IMR-90 (cell line): ENCODE data around the gene PDGFD. TPM values are rescaled to one million over a fixed set of nuclear protein-coding genes. Genes with fewer than 3 reads are reported as not detected.

Source experiments
- ATAC-seq: fragments of 200-7000 bp; cut with Tn5 transposase; 2 replicates; pipeline ENCODE4 v1.9.1; 2020; ENCODE audit warnings: low read depth, mild to moderate bottlenecking, moderate library complexity
- BruUV-seq: library from RNA; stranded (reverse); fragments of 400-500 nt; replicated peaks from 2 replicates; lab custom pipeline; 2021; lab: Mats Ljungman, UMichigan
- CTCF ChIA-PET: fragments of 300-600 bp; formaldehyde crosslinking; extraction: SDS; loops from one replicate; lab custom pipeline; 2021; ENCODE audit warnings: antibody characterized with exemption; lab: Yijun Ruan, JAX
- POLR2A ChIA-PET: fragments of 300-600 bp; sonication (Branson Sonifier 250); formaldehyde crosslinking; loops from one replicate; lab custom pipeline; 2022; ENCODE audit warnings: antibody characterized with exemption; ENCODE audit not compliant: unreplicated experiment; lab: Charles Lee
- DNase-seq: peaks from one replicate; pipeline ENCODE4 v3.0.0; 2013
- H2AFZ ChIP-seq: replicated peaks from 2 replicates; pipeline ENCODE3; 2013; ENCODE audit warnings: low read length, mild to moderate bottlenecking; ENCODE audit not compliant: poor library complexity
- H2AK5ac ChIP-seq: 2 replicates; pipeline ENCODE4 v1.6.1; 2013; ENCODE audit warnings: low read depth, low read length, inconsistent platforms
- H2AK9ac ChIP-seq: replicated peaks from 2 replicates; pipeline ENCODE3; 2013; ENCODE audit warnings: mild to moderate bottlenecking, low read depth, low read length, moderate library complexity; ENCODE audit not compliant: poor library complexity
- H2BK120ac ChIP-seq: 2 replicates; pipeline ENCODE4 v1.6.1; 2013; ENCODE audit warnings: low read depth, low read length, inconsistent platforms
- H2BK15ac ChIP-seq: 3 replicates; pipeline ENCODE4 v1.6.1; 2013; ENCODE audit warnings: low read depth, low read length, inconsistent platforms
- H2BK20ac ChIP-seq: 2 replicates; pipeline ENCODE4 v1.6.1; 2013; ENCODE audit warnings: low read depth, mild to moderate bottlenecking, inconsistent platforms, low read length, moderate library complexity
- H2BK5ac ChIP-seq: 2 replicates; pipeline ENCODE4 v1.6.1; 2013; ENCODE audit warnings: mild to moderate bottlenecking, low read depth, low read length, inconsistent platforms; ENCODE audit not compliant: poor library complexity, severe bottlenecking
- H3K14ac ChIP-seq: replicated peaks from 2 replicates; pipeline ENCODE4 v1.6.1; 2013; ENCODE audit warnings: low read depth, low read length, inconsistent platforms
- H3K18ac ChIP-seq: 2 replicates; pipeline ENCODE4 v1.6.1; 2013; ENCODE audit warnings: low read depth, low read length, control low read depth
- H3K23ac ChIP-seq: 2 replicates; pipeline ENCODE4 v1.6.1; 2013; ENCODE audit warnings: low read depth, low read length, inconsistent platforms
- H3K27ac ChIP-seq: 2 replicates; pipeline ENCODE4 v1.5.1; 2013; ENCODE audit warnings: mild to moderate bottlenecking, control low read depth, low read length; ENCODE audit not compliant: insufficient read depth
- H3K27me3 ChIP-seq: 2 replicates; pipeline ENCODE4 v1.6.1; 2013; ENCODE audit warnings: low read length; ENCODE audit not compliant: control insufficient read depth, insufficient read depth
- H3K36me3 ChIP-seq: 2 replicates; pipeline ENCODE4 v1.6.1; 2013; ENCODE audit warnings: low read length, mixed read lengths; ENCODE audit not compliant: control insufficient read depth, insufficient read depth
- H3K4ac ChIP-seq: 2 replicates; pipeline ENCODE4 v1.6.1; 2013; ENCODE audit warnings: low read depth, low read length, inconsistent platforms
- H3K4me1 ChIP-seq: 2 replicates; pipeline ENCODE4 v1.6.1; 2013; ENCODE audit warnings: low read length, mixed read lengths; ENCODE audit not compliant: control insufficient read depth, insufficient read depth
- H3K4me2 ChIP-seq: 2 replicates; pipeline ENCODE4 v1.6.1; 2013; ENCODE audit warnings: low read depth, mild to moderate bottlenecking, control low read depth, low read length, moderate library complexity
- H3K4me3 ChIP-seq: 2 replicates; pipeline ENCODE4 v1.5.1; 2013; ENCODE audit warnings: low read depth, mild to moderate bottlenecking, control low read depth, low read length, moderate library complexity; ENCODE audit not compliant: insufficient read depth
- H3K56ac ChIP-seq: 2 replicates; pipeline ENCODE4 v1.6.1; 2013; ENCODE audit warnings: low read length, inconsistent platforms; ENCODE audit not compliant: insufficient read depth; ENCODE audit errors: extremely low read depth
- H3K79me1 ChIP-seq, 2 experiments: 2 replicates each; pipeline ENCODE4 v1.6.1; 2013; ENCODE audit warnings: low read length in 2 of 2, inconsistent platforms in 1 of 2, low read depth in 1 of 2
- H3K9ac ChIP-seq: 2 replicates; pipeline ENCODE4 v1.6.1; 2013; ENCODE audit warnings: low read depth, low read length, control low read depth
- H3K9me1 ChIP-seq: 2 replicates; pipeline ENCODE4 v1.6.1; 2013; ENCODE audit warnings: low read length, inconsistent platforms; ENCODE audit not compliant: insufficient read depth
- H3K9me3 ChIP-seq: 2 replicates; pipeline ENCODE4 v1.6.1; 2013; ENCODE audit warnings: low read length; ENCODE audit not compliant: control insufficient read depth, insufficient read depth
- H4K20me1 ChIP-seq: 2 replicates; pipeline ENCODE4 v1.6.1; 2013; ENCODE audit warnings: low read length, inconsistent platforms; ENCODE audit not compliant: insufficient read depth
- H4K5ac ChIP-seq: 2 replicates; pipeline ENCODE4 v1.6.1; 2013; ENCODE audit warnings: mild to moderate bottlenecking, low read depth, low read length, control low read depth
- H4K8ac ChIP-seq, 2 experiments: 2 replicates each; pipeline ENCODE4 v1.6.1; 2013; ENCODE audit warnings: low read depth in 2 of 2, low read length in 2 of 2, control low read depth in 1 of 2, inconsistent platforms in 1 of 2
- H4K91ac ChIP-seq: 2 replicates; pipeline ENCODE4 v1.6.1; 2013; ENCODE audit warnings: low read depth, low read length, inconsistent platforms; ENCODE audit not compliant: insufficient read depth
- BHLHE40 ChIP-seq: fragments of 150-350 bp; IDR thresholded peaks from 2 replicates; pipeline ENCODE4 v1.6.1; 2016; ENCODE audit warnings: mild to moderate bottlenecking, low read depth, low read length
- CEBPB ChIP-seq: IDR thresholded peaks from 2 replicates; pipeline ENCODE4 v1.6.1; 2012; ENCODE audit warnings: low read depth, low read length, improper control_type of control experiment
- MAFK ChIP-seq: IDR thresholded peaks from 2 replicates; pipeline ENCODE4 v1.6.1; 2012; ENCODE audit warnings: low read depth, low read length, improper control_type of control experiment
- NFE2L2 ChIP-seq: fragments of 150-350 bp; IDR thresholded peaks from 2 replicates; pipeline ENCODE4 v1.6.1; 2016; ENCODE audit warnings: low read depth, mild to moderate bottlenecking, low read length
- RCOR1 ChIP-seq: IDR thresholded peaks from 2 replicates; pipeline ENCODE4 v1.6.1; 2012; ENCODE audit warnings: mild to moderate bottlenecking, low read length, improper control_type of control experiment; ENCODE audit not compliant: insufficient replicate concordance
- SMC3 ChIP-seq: fragments of 150-350 bp; IDR thresholded peaks from 2 replicates; pipeline ENCODE4 v1.6.1; 2016; ENCODE audit warnings: low read depth, mild to moderate bottlenecking, antibody characterized with exemption, low read length, moderate library complexity
- WGBS, 2 experiments: methylation state at CpG; one replicate each; pipeline versions ENCODE4 v1.1.5 to v1.1.7; 2013; ENCODE audit warnings: missing lambda C conversion rate in 2 of 2; ENCODE audit not compliant: insufficient read length in 1 of 2; ENCODE audit errors: extremely low coverage in 2 of 2; 5-methylcytosine and 5-hydroxymethylcytosine counted together
- dilution Hi-C: fragments of 300-500 bp; cut with HindIII; formaldehyde crosslinking; loops from one replicate; pipeline ENCODE4 v1.14.3; 2018; ENCODE audit warnings: low sequenced_read_pairs; ENCODE audit not compliant: unreplicated experiment
- in situ Hi-C: fragments of 300-500 bp; cut with MboI; formaldehyde crosslinking; loops from 3 replicates; pipeline ENCODE4 v1.14.3; 2019; ENCODE audit warnings: low sequenced_read_pairs, inconsistent platforms, mixed read lengths
- intact Hi-C: fragments of 100-400 bp; cut with micrococcal nuclease; formaldehyde crosslinking; loops from 2 replicates; pipeline ENCODE4 v1.10.0; 2022
- polyA plus RNA-seq, 3 experiments: library from polyadenylated mRNA; depleted of rRNA; stranded (reverse); fragments of >200 nt; gene quantifications; 2 replicates each; pipeline ENCODE4 v1.2.3, GENCODE V29; 2012; ENCODE audit warnings: low replicate concordance in 1 of 3
- total RNA-seq: library from RNA; depleted of rRNA; stranded (reverse); fragments of >200 nt; gene quantifications from 2 replicates; pipeline ENCODE4 v1.2.3, GENCODE V29; 2012

The PDGFD gene
- total and polyA plus RNA-seq, 2 of the 4 experiments (the other 2 are of a cell fraction), result 2.1 to 3.0 TPM

DNA sequence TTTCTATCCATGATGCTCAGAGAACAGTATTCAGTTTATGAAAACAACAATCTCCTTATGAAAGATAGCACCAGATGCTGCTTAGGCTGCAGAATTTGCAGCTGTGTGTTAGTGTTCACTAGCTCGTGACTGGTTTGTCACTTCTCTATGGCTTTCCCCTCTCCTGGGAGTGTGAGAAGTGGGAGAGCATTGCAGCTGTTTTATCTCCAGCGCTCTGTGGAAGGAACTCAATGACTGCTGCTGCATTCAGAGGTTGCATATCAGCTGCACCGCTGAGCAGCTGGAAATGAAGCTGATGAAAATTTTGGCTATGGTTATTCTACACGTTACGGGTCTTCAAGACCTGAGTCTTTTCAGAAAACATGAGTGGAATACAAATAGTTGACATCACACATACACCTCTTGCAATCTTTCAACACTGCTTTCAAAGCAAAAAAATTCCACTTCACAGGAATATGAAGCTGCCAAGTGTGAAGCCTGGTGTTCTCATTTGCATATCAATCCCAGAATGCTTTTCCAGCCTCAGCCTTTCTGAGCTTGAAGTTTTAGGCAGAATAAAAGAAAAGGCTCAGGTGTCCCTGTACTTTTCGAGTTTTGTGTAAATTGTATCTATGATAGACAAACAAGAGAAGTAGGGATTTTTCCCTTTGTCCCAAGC lies 276.8 kb downstream of the PDGFD start:
- Histone ChIP-seq H4K20me1 (no peaks in the 10 kb centered on the region), H3K56ac (no peak overlapping the region), H2AK5ac (no peak overlapping the region), H3K18ac (no peak overlapping the region), H2AFZ (no peak overlapping the region), H3K9me3 (no peaks in the 10 kb centered on the region), H3K14ac (no peak overlapping the region), H3K36me3 (no peaks in the 10 kb centered on the region), H4K8ac (no peak overlapping the region), H4K5ac (no peak overlapping the region), H3K4me3 (no peak overlapping the region), H2BK5ac (no peak overlapping the region), H3K4me2 (no peak overlapping the region), H3K9ac (no peak overlapping the region), H3K79me1 (no peaks in the 10 kb centered on the region), H3K4ac (no peak overlapping the region), H2BK15ac (no peak overlapping the region), H3K23ac (no peak overlapping the region), H3K27ac (no peak overlapping the region), H2BK20ac (no peak overlapping the region), H2AK9ac (no peak overlapping the region), H4K91ac (no peak overlapping the region), H2BK120ac (no peak overlapping the region), H3K4me1 (no peaks in the 10 kb centered on the region), H3K27me3 (no peaks in the 10 kb centered on the region), H3K9me1 (no peaks in the 10 kb centered on the region)
- intact Hi-C loops, result no loop called here
- ChIA-PET CTCF (no interaction called here), POLR2A (no interaction called here)
- DNase-seq (no peak), ATAC-seq (no peak)
- TF ChIP-seq MAFK, result no peak
- TF ChIP-seq NFE2L2, result no peak
- TF ChIP-seq BHLHE40, result no peak
- TF ChIP-seq CEBPB, result no peak
- no peak for TF ChIP-seq SMC3
- TF ChIP-seq RCOR1, result no peak
- in situ Hi-C loops, result no loop called here
- dilution Hi-C loops, result no loop called here
- BruUV-seq, result no TSS peak
- 40% methylated on average over 1 of the region's 6 CpGs; no CpG with 5 or more reads in 1 of the 2 experiments for WGBS, 2 experiments
